Fibroblast of skin of right biceps (primary cell): ENCODE data around the gene USP2.

Experiments
- DNase-seq: peaks from one replicate; pipeline ENCODE4 v3.0.0-alpha.2; 2013

Gene USP2

GRCh38 chr11:119363081-119363850 is 18.2 kb downstream of the USP2 start:
- no peak for DNase-seq

GRCh38 chr11:119362741-119363080 is 18.8 kb downstream of the USP2 start:
- DNase-seq = no peak

GRCh38 chr11:119361941-119362725 is 19.4 kb downstream of the USP2 start:
- DNase-seq = no peak

GRCh38 chr11:119361056-119361787 is 20.3 kb downstream of the USP2 start:
- DNase-seq = peak; percentile 88

GRCh38 chr11:119359365-119360214 is 21.9 kb downstream of the USP2 start:
- DNase-seq = no peak

GRCh38 chr11:119357074-119357473 is 24.4 kb downstream of the USP2 start:
- DNase-seq = no peak

GRCh38 chr11:119356349-119357031 is 25.0 kb downstream of the USP2 start:
- DNase-seq = peak; percentile 75

GRCh38 chr11:119355091-119355843 is 26.2 kb downstream of the USP2 start:
- DNase-seq = no peak

- DNase-seq = no peak
Observed at GRCh38 chr11:119352857-119353260, 28.6 kb downstream of the USP2 start.

GRCh38 chr11:119351232-119351631 is 30.3 kb downstream of the USP2 start:
- DNase-seq = no peak

GRCh38 chr11:119350302-119350701 is 31.2 kb downstream of the USP2 start:
- no peak for DNase-seq

GRCh38 chr11:119347940-119348605 is 33.4 kb downstream of the USP2 start:
- no peak for DNase-seq

GRCh38 chr11:119347242-119347641 is 34.2 kb downstream of the USP2 start:
- peak; percentile 68 for DNase-seq

- DNase-seq = no peak
Observed at GRCh38 chr11:119346605-119347004, 34.9 kb downstream of the USP2 start, which contains the start of gene MFRP. TSS of gene MFRP (minus strand) at chr11:119346705. CDS start at chr11:119346513, 192 bp downstream.

GRCh38 chr11:119345685-119346084 is 35.8 kb downstream of the USP2 start:
- no peak for DNase-seq

GRCh38 chr11:119344291-119345010 is 37.0 kb downstream of the USP2 start:
- no peak for DNase-seq

- DNase-seq = no peak
Observed at GRCh38 chr11:119343726-119344125, 37.8 kb downstream of the USP2 start.

GRCh38 chr11:119342362-119343130 is 38.9 kb downstream of the USP2 start:
- no peak for DNase-seq

GRCh38 chr11:119342023-119342300 is 39.5 kb downstream of the USP2 start:
- no peak for DNase-seq
